NCI-H524 treated with DMSO at 0.1 percent for 48 hours (cell line): ENCODE measurements around the gene IFITM1.
"Not testable (repeated sequence)": the region's sequence is repeated elsewhere in the genome, so short reads cannot be mapped to it uniquely, and the experiment has no call there.

Experiments used
- DNase-seq: peaks from one replicate; lab custom pipeline; 2025; lab: John Stamatoyannopoulos, UW

Gene IFITM1

DNA sequence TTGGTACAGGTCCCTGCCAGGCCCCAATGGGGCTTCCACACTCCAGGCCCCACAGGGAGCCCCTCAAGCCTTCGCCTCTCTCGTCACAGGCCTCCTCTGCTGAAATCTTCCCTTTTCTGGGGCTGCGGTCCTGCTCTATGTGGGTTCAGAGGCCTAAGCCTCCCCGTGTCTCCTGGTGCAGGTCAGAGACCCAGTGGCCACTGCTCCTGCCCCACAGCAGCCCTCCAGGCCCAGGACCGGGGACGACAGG lies 12.7 kb downstream of the IFITM1 start:
- DNase-seq, result no peak

DNA sequence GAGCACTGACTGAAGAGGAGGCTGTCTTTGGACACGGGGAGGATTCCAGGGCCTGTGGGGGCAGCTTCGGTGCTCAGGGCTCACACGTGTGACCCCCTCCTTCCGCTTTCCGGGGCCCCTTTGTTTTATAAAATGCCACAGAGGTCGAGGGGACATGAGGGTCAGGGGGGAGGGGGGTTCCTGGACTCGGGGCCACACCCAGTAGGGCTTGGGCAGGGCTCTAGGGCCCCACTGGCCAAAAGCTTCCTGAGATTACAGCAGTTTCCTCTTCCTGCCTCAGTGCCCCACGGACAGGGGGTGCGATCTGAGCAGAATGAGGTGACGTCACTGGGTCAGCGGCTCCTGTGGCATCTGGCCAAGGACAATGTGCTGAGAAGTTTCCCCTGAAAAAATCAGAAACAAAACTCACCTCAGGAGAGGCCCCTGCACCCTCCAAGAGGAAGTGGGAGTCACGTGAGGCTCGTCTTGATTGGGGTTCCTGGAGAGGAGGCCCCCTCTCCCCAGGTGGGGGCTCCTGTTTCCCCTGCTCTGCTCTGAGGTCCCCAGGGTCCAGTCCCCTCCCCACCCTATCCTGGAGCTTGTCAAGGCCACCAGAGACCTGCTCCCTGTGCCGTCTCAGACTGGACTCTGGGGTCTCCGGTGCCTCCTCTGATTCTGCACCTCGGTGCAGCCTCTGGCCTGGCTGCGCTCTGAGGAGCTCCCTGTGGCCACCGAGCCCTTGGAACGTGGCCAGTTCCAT lies 13.2 kb downstream of the IFITM1 start:
- DNase-seq, result no peak

- no peak for DNase-seq
Measured at GRCh38 chr11:327581-327923, 13.7 kb downstream of the IFITM1 start.

GRCh38 chr11:328012-328411 lies 14.2 kb downstream of the IFITM1 start:
- no peak for DNase-seq

- DNase-seq, result not testable (repeated sequence)
Measured at GRCh38 chr11:328516-329100, 14.8 kb downstream of the IFITM1 start.

GRCh38 chr11:329886-330253 lies 16.0 kb downstream of the IFITM1 start:
- no peak for DNase-seq

- DNase-seq, result no peak
Measured at GRCh38 chr11:330307-330693, 16.5 kb downstream of the IFITM1 start.

DNA sequence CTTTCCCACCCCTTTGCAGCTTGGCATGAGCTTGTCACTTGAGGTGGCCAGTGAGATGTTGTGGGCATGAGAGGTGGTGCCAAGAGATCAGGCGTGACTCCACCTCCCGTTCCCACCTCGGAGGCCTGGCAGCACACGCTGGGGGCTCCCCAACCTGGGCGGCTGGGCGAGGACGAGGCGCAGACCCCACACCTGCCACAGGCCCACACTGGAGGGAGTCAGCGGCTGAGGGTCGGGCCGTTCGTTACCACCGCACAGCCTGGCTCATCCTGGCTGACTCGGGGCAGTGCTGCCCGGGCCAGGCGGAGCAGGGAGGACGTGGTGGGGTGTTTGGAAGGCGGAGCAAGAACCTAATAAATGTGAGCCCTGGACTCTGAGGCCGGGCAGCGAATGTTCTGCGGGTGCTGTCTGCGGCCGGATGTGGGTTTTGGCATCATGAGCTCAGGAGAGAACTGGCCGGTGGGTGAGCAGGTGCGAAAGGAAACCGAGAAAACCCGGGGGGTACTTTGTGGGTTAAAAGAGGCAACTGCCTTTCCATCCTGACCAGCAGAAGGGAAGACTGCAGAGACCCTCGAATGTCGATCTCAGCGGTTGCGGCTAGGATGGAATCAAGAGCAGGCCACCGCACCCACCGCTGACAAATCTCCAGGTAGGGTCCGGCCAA lies 17.0 kb downstream of the IFITM1 start:
- DNase-seq, result no peak

DNA sequence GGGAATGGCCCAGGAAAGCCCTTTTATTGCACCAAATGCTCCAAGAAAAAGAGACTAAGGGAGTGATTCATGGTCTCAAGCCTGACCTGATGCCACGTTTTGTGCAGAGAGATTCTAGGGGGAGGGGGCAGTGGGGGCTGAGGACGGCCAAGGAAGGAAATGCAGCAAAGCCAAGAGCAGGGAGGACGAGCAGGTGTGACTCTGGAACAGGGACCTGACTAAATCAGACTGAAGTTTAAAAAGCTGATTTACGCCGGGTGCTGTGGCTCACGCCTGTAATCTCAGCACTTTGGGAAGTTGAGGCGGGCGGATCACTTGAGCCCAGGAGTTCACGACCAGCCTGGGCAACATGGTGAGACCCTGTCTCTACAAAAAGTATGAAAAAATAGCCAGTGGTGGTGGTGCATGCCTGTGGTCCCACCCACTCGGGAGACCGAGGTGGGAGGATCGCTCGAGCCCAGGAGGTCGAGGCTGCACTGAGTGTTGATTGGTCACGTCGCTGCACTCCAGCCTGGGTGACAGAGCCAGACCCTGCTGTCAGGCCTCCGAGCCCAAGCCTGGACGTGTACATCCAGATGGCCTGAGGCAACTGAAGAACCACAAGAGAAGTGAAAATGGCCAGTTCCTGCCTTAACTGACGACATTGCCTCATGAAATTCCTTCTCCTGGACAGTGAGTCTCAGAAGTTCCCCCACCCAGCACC lies 17.7 kb downstream of the IFITM1 start:
- DNase-seq, result no peak

DNA sequence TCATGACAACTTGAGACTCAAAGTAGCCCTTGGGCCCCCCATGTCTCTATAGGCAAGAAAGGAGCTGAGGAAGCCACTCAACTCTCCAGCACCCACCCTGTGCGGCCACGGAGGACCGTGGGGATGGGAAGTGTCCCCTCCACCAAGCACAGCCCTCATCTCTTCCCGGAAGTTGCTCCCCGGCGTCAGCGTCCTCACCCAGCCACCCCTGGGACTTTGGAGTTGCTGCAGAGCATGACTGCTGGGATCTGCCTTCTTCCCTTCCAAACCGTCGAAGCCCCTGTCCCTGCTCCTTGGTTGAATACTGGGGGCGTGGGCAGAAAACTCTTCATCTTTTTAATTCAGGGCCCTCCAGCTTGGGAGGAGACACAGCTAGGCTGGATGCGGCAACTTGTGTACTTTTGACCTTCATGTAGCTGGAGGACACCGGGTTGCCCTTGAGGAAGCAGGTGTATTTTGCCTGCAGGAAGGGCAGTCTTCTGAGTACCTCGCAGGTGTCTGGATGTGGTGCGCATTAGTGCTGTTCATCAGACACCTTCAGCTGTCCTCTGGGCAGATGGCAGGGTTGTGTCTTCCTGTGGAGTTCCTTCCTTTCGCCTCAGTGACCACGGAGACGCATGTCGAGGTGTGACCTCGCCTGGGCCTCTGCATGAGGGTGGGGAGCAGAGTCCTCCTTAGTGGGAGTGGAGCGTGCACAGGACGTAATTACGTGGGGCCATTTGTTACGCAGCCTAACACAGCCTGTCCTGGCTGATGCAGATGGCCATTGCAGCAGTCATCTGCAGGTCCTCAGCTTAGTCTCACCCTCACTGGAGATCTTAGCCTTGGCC lies 19.0 kb downstream of the IFITM1 start:
- no peak for DNase-seq

DNA sequence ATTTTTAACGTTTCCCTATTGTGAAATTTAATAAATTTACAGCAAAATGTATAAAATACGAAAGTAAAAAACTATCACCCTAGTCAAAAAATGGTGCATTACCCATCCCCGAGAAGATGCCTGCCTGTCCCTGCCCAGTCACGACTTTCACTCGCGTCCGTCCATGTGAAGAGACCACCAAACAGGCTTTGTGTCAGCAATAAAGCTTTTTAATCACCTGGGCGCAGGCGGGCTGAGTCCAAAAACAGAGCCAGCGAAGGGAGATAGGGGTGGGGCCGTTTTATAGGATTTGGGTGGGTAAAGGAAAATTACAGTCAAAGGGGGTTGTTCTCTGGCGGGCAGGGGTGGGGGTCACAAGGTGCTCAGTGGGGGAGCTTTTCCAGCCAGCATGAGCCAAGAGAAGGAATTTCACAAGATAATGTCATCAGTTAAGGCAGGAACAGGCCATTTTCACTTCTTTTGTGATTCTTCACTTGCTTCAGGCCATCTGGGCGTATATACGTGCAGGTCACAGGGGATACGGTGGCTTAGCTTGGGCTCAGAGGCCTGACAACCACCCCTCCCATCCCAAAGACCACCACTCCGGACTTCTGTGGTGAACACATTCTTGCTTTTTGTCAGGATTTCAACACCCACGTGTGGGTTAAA lies 19.9 kb downstream of the IFITM1 start:
- DNase-seq, result not testable (repeated sequence)

DNA sequence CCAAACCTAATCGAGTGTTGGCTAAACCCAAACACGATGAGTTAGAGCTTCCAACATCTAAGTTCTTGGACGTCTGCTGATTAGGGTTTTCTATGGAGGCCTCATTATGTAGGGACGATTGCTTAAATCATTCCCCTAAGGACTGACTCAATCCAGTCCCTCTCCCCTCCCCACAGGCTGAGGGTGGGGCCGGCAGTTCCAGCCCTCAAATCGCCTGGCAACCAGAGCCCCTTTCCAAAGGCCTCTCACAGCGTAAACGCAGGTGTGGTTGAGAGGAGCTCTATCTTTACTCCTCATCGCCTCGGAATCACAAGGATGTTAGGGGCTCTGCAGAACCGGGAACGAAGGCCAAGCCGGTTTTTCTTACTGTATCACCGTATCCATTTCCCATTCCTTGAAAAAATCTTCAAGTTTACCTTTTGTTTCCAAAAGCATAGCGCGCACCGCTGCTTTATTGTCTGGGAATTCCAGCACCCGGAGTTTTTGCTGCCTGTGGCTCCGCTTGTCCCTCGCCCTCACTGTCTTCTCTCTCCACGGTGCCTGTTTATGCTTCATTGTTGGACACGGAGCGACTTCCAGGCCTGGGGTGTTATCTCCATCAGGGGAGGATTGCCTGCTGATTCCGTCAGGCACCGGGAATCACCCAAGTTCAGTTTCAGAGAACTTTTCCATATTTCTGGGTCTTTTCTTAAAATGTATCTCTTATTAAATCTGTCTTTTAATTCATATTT lies 20.6 kb downstream of the IFITM1 start:
- DNase-seq, result no peak

GRCh38 chr11:335779-336658 lies 22.2 kb downstream of the IFITM1 start:
- DNase-seq, result no peak

DNA sequence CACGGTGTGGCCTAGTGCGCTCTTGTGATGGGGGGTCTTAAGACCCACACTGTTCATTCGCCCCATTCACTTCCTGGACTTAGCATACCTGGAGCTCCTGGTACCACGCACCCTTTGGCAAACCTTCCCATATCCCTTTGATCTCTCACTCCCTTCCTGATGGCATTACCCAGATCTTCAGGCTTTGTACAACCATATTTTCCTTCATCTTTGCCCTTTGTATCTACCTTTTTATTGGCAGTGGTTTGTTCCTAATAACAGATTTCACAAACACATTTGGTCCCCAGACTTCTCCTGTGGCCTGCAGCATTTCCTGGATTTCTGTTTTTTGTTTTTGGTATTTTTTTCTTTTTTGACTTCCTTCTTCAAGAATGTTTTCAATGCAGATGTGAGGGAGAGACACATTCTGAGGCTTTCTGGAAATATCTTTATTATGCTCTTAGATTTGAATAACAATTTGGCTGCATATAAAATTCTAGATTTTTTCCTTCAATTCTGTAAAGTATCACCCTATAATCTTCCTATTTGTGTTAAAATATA lies 22.9 kb downstream of the IFITM1 start:
- no peak for DNase-seq

- no peak for DNase-seq
Measured at GRCh38 chr11:337711-338110, 23.9 kb downstream of the IFITM1 start.

- DNase-seq, result no peak
Measured at GRCh38 chr11:339963-340362, 26.1 kb downstream of the IFITM1 start.

DNA sequence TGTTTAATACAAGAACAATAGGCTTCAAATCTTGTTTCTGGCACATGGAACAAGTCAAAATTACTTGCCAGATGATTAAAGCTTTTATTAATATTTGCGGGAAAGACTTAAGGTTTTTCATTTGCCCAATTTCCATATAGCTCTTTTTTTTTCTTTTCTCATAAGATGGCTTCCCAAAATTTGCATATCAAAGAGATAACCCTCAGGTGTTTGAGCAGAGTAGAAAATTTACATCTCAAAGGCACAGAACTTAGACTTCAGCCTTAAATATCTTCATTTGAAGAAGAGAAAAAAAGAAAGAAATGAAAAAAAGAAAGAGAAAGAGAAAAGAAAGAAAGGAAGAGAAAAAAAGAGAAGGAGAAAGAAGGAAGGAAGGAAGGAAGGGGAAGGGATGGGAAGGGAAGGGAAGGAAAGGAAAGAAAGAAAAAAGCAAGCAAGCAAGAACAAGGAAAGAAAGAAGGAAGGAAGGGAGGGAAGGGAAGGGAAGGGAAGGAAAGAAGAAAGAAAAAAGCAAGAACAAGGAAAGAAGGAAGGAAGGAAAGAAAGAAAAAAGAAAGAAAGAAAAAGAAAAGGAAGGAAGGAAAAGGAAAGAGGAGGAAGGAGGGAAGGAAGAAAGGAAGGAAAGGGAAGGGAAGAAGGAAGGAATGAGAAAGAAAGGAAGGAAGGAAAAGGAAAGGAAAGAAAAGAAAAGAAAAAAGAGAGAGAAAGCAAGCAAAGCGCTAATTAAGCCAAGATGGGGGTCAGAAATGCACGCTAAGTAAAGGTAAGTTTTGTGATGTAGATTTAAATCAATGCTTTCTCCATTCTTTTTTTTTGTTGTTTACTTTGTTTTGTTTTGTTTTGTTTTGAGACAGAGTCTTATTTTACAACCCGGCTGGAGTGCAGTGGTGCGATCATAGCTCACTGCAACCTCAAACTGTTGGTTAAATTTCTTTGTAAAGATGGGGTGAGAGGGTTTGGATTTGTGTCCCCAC lies 27.0 kb downstream of the IFITM1 start:
- no peak for DNase-seq

- DNase-seq, result no peak
Measured at GRCh38 chr11:342328-342727, 28.5 kb downstream of the IFITM1 start.
